GM03348 (cell line): ENCODE data around the gene SLC8A1.
"Not testable (repeated sequence)": the region's sequence is repeated elsewhere in the genome, so short reads cannot be mapped to it uniquely, and the experiment has no call there.

Experiments
- DNase-seq: peaks from one replicate; pipeline ENCODE4 v3.0.0; 2012; ENCODE audit warnings: low spot score

SLC8A1 gene

DNA sequence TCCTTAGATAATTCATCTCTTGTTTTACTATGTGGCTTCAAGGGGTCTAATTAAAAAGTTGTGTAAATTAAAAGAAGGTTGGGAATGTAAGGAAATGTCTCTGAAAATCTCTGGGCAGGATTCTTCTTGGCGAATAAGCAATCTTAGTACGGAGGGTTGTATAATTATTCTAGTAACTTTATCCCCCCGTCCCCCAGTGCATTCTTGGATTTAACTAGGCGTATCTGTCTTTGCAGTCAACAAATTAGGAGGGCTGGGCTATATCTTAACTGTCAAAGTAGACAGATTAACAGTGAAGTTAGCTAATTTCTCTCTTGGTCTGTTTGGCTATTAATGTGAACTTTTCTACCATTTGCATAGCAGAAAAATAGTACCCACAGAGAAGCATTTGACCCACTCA, 343.0 kb downstream of the SLC8A1 start:
- DNase-seq, result no peak

DNA sequence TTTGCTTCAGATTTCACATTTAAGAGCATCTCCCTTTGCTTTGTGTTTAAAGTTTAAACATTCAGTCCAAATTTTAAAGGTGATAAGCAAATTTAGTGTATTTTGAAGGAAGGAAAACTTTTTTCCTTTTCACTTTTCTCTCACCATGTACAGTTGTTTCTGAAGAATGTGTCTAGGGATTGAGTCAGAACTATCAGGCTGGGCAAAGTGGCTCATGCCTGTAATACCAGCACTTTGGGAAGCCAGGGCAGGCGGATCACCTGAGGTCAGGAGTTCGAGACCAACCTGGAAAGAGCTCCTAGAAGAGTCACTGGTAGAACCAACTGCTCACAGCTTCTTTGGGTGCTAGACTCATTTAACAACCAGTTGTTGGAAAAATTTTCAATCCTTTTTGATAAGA, 345.8 kb downstream of the SLC8A1 start:
- no peak for DNase-seq

- peak; percentile 67 for DNase-seq
These were observed 346.3 kb downstream of the SLC8A1 start for GRCh38 chr2:40105593-40105992.

DNA sequence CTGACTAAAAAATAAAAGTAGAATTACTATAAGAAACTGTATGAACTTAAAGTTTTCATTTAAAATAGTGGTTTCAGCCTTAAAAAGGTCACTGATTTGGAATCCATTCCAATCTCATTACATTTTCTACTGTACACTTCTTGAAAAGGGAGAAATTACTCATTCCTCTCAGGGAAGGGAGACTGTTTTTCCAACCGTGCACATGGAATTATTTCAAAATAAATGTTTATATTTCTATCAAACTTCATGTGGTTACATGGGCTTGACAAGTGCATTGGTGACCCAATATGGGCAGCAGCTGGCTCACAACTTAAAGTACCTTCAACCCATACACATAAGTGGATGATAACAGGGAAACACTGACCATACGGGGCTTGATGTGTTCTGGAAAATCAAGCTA, 348.3 kb downstream of the SLC8A1 start:
- no peak for DNase-seq

- DNase-seq, result peak; percentile 43
These were observed 348.7 kb downstream of the SLC8A1 start for GRCh38 chr2:40103163-40103562.

- no peak for DNase-seq
These were observed 349.4 kb downstream of the SLC8A1 start for GRCh38 chr2:40102447-40102846.

DNA sequence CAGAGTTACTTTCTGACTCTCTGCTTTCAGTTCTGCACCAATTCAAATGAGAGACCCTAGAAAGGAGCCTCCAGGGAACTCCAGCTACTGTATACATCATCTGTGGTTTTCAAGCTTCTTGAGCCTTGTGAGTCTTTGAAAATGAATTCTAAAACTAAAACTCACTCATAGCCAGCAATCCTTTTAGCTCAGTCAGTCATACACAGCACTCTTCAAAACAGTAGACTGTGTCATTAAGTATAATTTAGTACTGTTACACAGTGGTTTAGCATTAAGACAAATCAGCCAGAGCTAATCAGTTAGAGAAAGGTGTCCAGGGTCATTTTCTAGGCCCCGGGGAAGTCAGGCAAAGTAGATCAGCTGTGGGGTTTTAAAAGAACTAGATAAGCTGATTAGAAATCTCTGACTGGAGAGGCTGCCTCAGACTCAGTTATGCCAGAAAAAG, 350.7 kb downstream of the SLC8A1 start:
- no peak for DNase-seq

- no peak for DNase-seq
These were observed 351.2 kb downstream of the SLC8A1 start for GRCh38 chr2:40100676-40101075.

GRCh38 chr2:40098786-40099470, 353.0 kb downstream of the SLC8A1 start:
- no peak for DNase-seq

- DNase-seq, result peak; percentile 28
These were observed 354.1 kb downstream of the SLC8A1 start for GRCh38 chr2:40097691-40098385.

GRCh38 chr2:40096360-40096759, 355.5 kb downstream of the SLC8A1 start:
- no peak for DNase-seq

DNA sequence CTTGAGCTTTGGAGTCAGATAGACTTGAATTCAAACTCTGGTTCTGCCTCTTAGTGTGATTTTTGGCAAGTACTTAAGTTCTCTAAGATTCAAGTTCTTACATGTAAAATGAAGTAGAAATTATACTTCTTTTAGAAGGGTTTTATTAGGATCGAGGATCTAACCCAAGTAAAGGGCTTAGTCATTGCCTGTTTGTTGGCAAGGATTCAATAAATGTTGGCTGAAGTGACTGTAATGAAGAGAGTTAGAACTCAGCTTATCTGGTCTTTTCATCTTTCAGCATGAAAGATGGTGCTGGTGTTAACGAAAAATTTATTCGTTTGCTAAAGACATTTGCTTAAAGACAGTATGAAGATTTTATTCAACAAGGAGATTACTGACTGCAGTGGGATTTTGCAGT, 356.9 kb downstream of the SLC8A1 start:
- DNase-seq, result peak; percentile 17

GRCh38 chr2:40094451-40094850, 357.4 kb downstream of the SLC8A1 start:
- no peak for DNase-seq

DNA sequence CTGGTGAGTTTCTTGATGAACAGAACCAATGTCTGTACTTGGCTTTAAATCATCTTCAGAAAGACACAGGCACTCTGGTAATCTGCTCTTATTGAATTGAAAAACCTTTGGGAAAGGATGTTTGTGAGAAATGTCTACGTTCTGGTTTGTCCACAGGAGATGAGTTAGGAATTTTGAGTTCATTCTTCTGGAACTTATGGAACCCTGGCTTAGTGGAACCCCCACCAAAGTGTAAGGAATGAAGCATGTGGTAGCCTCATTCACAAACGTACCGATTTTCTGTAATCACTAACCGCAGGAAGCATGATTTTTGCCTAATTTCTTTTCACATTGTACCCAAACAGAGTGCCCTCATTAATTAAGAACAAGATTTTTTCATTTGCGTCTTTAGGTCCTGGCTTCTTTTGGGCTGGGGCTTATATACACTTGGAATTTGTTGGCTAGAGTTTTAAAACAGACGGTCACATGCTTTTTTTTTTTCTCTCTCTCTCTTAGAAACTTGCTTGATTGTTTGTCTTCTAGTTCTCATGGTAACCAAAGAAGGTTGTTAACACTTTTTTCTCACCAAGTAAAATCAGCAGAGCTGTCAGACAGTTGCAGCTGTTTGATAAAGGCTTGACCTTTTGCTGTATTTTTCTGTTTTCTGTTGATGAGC, 358.7 kb downstream of the SLC8A1 start:
- peak; percentile 29 for DNase-seq

DNA sequence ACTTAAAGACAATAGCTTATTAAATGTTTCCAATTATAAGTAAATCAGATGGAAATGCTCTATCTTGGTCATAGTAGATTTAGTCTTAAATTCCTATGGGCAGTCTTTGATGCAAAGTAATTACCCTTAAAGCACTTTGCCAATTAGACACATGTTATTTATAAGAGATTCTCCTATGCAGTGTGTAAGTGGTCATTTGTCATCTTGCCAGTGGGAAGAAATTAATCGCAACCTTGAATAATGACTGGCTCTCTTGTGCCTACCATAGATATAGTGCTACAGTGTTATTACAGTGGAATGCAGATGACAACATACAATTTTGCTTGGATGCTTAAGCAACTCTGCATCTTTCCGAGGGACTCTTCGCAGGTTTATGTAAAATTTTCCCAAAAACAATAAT, 361.8 kb downstream of the SLC8A1 start:
- no peak for DNase-seq

DNA sequence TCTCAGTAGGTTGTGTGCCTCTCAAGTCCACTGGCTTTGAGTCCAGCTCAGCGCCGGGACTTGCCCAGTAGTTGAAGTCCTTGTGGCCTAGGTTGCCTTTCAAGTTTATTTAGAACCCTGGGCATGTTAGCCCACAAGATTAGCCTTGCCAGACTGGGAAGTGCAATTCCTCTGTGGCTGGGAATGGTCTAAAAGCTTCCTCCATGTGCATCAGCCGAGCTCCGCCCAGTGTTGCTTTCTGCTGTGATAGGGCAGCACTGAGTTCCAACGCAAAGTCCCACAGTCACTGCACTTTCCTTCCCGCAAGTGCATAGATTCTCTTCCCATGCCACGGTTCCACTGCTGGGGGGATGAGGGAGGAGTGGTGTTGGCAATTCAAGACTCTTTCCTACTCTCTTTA, 364.0 kb downstream of the SLC8A1 start:
- DNase-seq, result no peak

DNA sequence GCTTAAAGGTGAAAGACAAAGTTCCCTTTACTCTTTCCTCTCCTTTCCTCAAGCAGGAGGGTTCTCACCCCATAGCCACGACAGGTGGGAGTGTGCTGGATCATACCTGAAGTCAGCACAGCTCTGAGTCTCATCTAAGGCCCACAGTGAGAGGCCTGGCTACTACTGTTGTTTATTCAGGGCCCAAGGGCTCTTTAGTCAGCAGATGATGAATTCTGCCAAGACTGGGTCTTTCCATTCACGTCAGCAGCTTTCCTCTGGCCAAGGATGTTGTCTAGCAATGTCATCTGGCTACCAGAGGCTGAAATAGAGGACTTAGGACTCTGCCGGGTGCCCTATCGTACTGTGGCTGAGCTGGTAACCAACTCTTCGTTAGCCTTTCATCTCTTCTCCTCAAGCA, 364.5 kb downstream of the SLC8A1 start:
- no peak for DNase-seq

DNA sequence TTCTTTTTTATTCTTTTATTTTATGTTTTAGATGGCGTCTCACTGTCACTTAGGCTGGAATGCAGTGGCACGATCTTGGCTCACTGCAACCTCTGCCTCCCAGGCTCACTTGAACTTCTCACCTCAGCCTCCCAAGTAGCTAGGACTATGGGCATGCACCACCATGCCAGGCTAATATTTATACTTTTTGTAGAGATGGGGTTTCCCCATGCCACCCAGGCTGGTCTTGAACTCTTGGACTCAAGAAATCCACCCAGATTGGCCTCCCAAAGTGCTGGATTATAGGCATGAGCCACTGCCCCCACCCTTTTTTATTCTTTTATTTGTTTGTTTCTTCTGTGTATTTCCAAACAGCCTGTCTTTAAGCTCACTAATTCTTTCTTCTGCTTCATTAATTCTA, 366.1 kb downstream of the SLC8A1 start:
- no peak for DNase-seq

GRCh38 chr2:40073336-40073735, 378.6 kb downstream of the SLC8A1 start:
- not testable (repeated sequence) for DNase-seq

GRCh38 chr2:40072442-40073232, 379.3 kb downstream of the SLC8A1 start:
- no peak for DNase-seq

DNA sequence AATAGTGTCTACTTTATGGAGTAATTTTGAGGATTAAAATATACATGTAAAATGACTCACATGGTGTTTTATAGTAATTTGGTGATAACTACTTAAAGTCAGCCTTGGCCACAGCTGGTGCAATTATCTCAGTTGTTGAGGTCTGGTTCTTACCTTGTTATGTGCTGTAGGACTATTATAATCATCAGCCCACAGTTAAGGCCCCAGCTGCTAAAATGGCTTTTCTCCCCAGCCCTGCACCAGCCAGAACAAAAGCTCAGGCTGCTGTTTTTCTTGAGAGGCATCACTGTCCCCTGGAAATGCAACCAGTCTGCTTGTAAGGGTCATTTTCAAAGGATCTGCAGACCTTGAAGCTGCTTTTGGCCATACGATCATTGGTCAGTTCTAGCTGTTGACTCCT, 389.5 kb downstream of the SLC8A1 start:
- no peak for DNase-seq

DNA sequence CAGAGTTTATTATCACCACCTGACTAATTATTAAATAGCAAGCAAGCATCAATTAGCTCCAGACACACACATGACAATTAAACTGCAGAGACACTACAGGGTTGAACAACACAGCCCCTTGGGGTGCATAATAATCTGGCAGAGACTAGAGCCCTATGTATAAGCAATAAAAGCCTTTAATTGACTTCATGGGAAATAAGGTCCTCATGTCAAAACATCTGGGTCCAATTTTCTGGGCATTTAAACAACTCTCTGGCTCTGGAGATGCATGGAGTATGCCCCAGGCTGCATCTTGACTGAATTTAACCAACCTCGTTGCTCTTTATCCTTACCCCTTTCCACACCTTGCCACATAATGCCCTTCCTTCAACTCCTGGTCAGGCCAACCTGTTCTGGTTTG, 402.1 kb downstream of the SLC8A1 start:
- DNase-seq, result peak; percentile 7
